Measurements from ENCODE around the gene DLG2. TPM values are rescaled to one million over a fixed set of nuclear protein-coding genes. Genes with fewer than 3 reads are reported as not detected.

DLG2 gene
- total RNA-seq, 1 experiment from 2014 or later, result 17.5 TPM

DNA sequence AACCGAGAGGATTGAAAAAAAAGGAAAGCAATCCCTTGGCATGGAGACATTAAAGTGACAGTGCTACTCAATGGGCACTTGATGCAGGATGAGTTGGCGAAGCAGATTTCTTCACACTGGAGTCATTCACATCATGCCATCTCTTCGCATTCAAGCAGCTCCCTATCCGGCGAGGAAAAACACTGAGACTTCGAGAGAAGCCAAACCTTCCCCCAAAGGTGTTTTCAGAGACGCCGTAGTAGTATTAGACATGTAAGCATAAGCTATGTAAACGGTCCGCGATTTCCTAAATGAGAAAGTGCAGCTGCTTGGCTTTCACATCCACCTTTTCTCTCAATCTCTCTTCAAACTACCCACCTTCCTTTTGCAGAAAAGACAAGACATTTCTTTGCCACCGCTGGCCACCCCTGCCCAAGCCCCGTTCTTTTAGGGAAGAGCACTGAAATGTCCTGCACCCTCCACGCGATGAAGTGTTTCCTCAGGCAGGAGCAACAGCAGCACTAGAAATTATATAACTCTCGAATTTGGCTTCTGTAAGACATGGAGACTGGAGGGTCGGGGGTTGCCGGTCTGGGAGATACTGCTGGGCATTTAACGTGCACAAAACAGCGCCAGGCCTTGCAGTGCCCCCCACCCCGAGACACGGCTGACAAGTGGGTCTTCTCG lies at the start of gene DLG2 (continued):
- TF ChIP-seq, protein P1, sequence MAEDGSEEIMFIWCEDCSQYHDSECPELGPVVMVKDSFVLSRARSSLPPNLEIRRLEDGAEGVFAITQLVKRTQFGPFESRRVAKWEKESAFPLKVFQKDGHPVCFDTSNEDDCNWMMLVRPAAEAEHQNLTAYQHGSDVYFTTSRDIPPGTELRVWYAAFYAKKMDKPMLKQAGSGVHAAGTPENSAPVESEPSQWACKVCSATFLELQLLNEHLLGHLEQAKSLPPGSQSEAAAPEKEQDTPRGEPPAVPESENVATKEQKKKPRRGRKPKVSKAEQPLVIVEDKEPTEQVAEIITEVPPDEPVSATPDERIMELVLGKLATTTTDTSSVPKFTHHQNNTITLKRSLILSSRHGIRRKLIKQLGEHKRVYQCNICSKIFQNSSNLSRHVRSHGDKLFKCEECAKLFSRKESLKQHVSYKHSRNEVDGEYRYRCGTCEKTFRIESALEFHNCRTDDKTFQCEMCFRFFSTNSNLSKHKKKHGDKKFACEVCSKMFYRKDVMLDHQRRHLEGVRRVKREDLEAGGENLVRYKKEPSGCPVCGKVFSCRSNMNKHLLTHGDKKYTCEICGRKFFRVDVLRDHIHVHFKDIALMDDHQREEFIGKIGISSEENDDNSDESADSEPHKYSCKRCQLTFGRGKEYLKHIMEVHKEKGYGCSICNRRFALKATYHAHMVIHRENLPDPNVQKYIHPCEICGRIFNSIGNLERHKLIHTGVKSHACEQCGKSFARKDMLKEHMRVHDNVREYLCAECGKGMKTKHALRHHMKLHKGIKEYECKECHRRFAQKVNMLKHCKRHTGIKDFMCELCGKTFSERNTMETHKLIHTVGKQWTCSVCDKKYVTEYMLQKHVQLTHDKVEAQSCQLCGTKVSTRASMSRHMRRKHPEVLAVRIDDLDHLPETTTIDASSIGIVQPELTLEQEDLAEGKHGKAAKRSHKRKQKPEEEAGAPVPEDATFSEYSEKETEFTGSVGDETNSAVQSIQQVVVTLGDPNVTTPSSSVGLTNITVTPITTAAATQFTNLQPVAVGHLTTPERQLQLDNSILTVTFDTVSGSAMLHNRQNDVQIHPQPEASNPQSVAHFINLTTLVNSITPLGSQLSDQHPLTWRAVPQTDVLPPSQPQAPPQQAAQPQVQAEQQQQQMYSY (CRISPR knock-in tag; IDR thresholded peaks at IDR 0.05), result peak; percentile 69
- TF ChIP-seq, protein P2, sequence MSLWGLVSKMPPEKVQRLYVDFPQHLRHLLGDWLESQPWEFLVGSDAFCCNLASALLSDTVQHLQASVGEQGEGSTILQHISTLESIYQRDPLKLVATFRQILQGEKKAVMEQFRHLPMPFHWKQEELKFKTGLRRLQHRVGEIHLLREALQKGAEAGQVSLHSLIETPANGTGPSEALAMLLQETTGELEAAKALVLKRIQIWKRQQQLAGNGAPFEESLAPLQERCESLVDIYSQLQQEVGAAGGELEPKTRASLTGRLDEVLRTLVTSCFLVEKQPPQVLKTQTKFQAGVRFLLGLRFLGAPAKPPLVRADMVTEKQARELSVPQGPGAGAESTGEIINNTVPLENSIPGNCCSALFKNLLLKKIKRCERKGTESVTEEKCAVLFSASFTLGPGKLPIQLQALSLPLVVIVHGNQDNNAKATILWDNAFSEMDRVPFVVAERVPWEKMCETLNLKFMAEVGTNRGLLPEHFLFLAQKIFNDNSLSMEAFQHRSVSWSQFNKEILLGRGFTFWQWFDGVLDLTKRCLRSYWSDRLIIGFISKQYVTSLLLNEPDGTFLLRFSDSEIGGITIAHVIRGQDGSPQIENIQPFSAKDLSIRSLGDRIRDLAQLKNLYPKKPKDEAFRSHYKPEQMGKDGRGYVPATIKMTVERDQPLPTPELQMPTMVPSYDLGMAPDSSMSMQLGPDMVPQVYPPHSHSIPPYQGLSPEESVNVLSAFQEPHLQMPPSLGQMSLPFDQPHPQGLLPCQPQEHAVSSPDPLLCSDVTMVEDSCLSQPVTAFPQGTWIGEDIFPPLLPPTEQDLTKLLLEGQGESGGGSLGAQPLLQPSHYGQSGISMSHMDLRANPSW (CRISPR knock-in tag; conservative IDR thresholded peaks at IDR 0.05; ENCODE audit: low read depth), result 0 out of 2 replicates have a peak, but pooled peaks have one; percentile 24

DNA sequence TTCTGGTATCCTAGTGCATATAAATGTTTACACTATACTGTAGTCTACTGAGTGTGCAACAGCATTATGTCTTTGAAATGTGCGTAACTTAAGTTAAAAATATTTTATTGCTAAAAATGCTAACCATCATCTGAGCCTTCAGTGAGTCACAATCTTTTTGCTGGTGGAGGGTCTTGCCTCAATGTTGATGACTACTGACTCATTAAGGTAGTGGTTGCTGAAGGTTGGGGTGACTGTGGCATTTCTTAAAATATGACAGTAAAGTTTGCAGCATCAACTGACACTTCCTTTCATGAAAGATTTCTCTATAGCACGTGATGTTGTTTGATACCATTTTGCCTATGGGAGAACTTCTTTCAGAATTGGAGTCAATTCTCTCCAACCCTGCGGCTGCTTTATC lies 46.2 kb upstream of the DLG2 start:
- Mint-ChIP-seq H3K4me1 (peaks cover 4% of the 10 kb centered on the region; the same call in 1 of the 2 replicates), H3K27me3 (ENCODE audit: low read depth) (peaks cover 61% of the 10 kb centered on the region), H3K27ac (no peak overlapping the region), H3K9me3 (peaks cover 34% of the 10 kb centered on the region), H3K36me3 (peaks cover 14% of the 10 kb centered on the region), H3K4me3 (no peak overlapping the region)
- ChIA-PET CTCF (no interaction called here), POLR2A (no interaction called here)
- ATAC-seq (no peak), DNase-seq (ENCODE audit: low spot score) (no peak)
- TF ChIP-seq OVOL2 (CRISPR knock-in tag; IDR thresholded peaks at IDR 0.05; ENCODE audit: borderline replicate concordance) (no peak), ZNF263 (CRISPR knock-in tag; IDR thresholded peaks at IDR 0.05; ENCODE audit: low read depth) (no peak), ETV6 (CRISPR knock-in tag; IDR thresholded peaks at IDR 0.05) (no peak), MXD4 (CRISPR knock-in tag; IDR thresholded peaks at IDR 0.05; ENCODE audit: borderline replicate concordance) (no peak), ZNF219 (CRISPR knock-in tag; IDR thresholded peaks at IDR 0.05; ENCODE audit: borderline replicate concordance) (no peak), NR3C1 (CRISPR knock-in tag; conservative IDR thresholded peaks at IDR 0.05; ENCODE audit: low read depth) (no peak)
- TF ChIP-seq, protein P3, sequence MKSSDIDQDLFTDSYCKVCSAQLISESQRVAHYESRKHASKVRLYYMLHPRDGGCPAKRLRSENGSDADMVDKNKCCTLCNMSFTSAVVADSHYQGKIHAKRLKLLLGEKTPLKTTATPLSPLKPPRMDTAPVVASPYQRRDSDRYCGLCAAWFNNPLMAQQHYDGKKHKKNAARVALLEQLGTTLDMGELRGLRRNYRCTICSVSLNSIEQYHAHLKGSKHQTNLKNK (CRISPR knock-in tag; IDR thresholded peaks at IDR 0.05), result no peak
- TF ChIP-seq, protein P4, sequence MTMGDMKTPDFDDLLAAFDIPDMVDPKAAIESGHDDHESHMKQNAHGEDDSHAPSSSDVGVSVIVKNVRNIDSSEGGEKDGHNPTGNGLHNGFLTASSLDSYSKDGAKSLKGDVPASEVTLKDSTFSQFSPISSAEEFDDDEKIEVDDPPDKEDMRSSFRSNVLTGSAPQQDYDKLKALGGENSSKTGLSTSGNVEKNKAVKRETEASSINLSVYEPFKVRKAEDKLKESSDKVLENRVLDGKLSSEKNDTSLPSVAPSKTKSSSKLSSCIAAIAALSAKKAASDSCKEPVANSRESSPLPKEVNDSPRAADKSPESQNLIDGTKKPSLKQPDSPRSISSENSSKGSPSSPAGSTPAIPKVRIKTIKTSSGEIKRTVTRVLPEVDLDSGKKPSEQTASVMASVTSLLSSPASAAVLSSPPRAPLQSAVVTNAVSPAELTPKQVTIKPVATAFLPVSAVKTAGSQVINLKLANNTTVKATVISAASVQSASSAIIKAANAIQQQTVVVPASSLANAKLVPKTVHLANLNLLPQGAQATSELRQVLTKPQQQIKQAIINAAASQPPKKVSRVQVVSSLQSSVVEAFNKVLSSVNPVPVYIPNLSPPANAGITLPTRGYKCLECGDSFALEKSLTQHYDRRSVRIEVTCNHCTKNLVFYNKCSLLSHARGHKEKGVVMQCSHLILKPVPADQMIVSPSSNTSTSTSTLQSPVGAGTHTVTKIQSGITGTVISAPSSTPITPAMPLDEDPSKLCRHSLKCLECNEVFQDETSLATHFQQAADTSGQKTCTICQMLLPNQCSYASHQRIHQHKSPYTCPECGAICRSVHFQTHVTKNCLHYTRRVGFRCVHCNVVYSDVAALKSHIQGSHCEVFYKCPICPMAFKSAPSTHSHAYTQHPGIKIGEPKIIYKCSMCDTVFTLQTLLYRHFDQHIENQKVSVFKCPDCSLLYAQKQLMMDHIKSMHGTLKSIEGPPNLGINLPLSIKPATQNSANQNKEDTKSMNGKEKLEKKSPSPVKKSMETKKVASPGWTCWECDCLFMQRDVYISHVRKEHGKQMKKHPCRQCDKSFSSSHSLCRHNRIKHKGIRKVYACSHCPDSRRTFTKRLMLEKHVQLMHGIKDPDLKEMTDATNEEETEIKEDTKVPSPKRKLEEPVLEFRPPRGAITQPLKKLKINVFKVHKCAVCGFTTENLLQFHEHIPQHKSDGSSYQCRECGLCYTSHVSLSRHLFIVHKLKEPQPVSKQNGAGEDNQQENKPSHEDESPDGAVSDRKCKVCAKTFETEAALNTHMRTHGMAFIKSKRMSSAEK (CRISPR knock-in tag; IDR thresholded peaks at IDR 0.05; ENCODE audit: borderline replicate concordance), result no peak

All from WTC11 (cell line).